Measurements from ENCODE around the gene FNIP2. TPM values are rescaled to one million over a fixed set of nuclear protein-coding genes. Genes with fewer than 3 reads are reported as not detected.
"Not testable (repeated sequence)": the region's sequence is repeated elsewhere in the genome, so short reads cannot be mapped to it uniquely, and the experiment has no call there.

Gene FNIP2
- total RNA-seq, 1 donor from 2014 or later: 45.6 TPM

GRCh38 chr4:158912390-158912789, 143.6 kb downstream of the FNIP2 start:
- no peak for DNase-seq (ENCODE audit: low spot score)

GRCh38 chr4:158912806-158913205, 144.0 kb downstream of the FNIP2 start:
- no peak for DNase-seq (ENCODE audit: low spot score)

- DNase-seq (ENCODE audit: low spot score): no peak
Measured at GRCh38 chr4:158913766-158914165, 144.9 kb downstream of the FNIP2 start.

GRCh38 chr4:158914218-158914617, 145.4 kb downstream of the FNIP2 start:
- DNase-seq (ENCODE audit: low spot score): no peak

- no peak for DNase-seq (ENCODE audit: low spot score)
Measured at GRCh38 chr4:158915683-158916241, 146.9 kb downstream of the FNIP2 start.

- not testable (repeated sequence) for DNase-seq (ENCODE audit: low spot score)
Measured at GRCh38 chr4:158920452-158920996, 151.7 kb downstream of the FNIP2 start.

GRCh38 chr4:158927774-158928173, 158.9 kb downstream of the FNIP2 start:
- DNase-seq (ENCODE audit: low spot score): not testable (repeated sequence)

- DNase-seq (ENCODE audit: low spot score): no peak
Measured at GRCh38 chr4:158929939-158930638, 161.3 kb downstream of the FNIP2 start.

- no peak for DNase-seq (ENCODE audit: low spot score)
Measured at GRCh38 chr4:158930639-158930972, 161.8 kb downstream of the FNIP2 start.

- DNase-seq (ENCODE audit: low spot score): no peak
Measured at GRCh38 chr4:158933236-158933635, 164.4 kb downstream of the FNIP2 start.

- DNase-seq (ENCODE audit: low spot score): no peak
Measured at GRCh38 chr4:158934996-158935669, 166.3 kb downstream of the FNIP2 start.

GRCh38 chr4:158936238-158936637, 167.4 kb downstream of the FNIP2 start:
- DNase-seq (ENCODE audit: low spot score): no peak

GRCh38 chr4:158938220-158939044, 169.6 kb downstream of the FNIP2 start:
- DNase-seq (ENCODE audit: low spot score): no peak

- DNase-seq (ENCODE audit: low spot score): no peak
Measured at GRCh38 chr4:158940271-158940670, 171.4 kb downstream of the FNIP2 start.

- DNase-seq (ENCODE audit: low spot score): no peak
Measured at GRCh38 chr4:158941321-158941720, 172.5 kb downstream of the FNIP2 start.

- DNase-seq (ENCODE audit: low spot score): no peak
Measured at GRCh38 chr4:158941895-158942294, 173.1 kb downstream of the FNIP2 start.

- DNase-seq (ENCODE audit: low spot score): no peak
Measured at GRCh38 chr4:158945529-158946108, 176.8 kb downstream of the FNIP2 start.

- DNase-seq (ENCODE audit: low spot score): no peak
Measured at GRCh38 chr4:158946825-158947224, 178.0 kb downstream of the FNIP2 start.

GRCh38 chr4:158948071-158948470, 179.2 kb downstream of the FNIP2 start:
- no peak for DNase-seq (ENCODE audit: low spot score)

- DNase-seq (ENCODE audit: low spot score): no peak
Measured at GRCh38 chr4:158949099-158949498, 180.3 kb downstream of the FNIP2 start.

GRCh38 chr4:158952221-158952774, 183.5 kb downstream of the FNIP2 start:
- not testable (repeated sequence) for DNase-seq (ENCODE audit: low spot score)
